HG03457 (cell line): Measurements from ENCODE around the gene SEM1.
A peak's percentile ranks its signal among the peaks of the same experiment; 100 is the strongest.
"Not testable (repeated sequence)": the region's sequence is repeated elsewhere in the genome, so short reads cannot be mapped to it uniquely, and the experiment has no call there.

Experiments
- ATAC-seq: cut with Tn5 transposase; IDR thresholded peaks from one replicate; pipeline ENCODE4 v1.9.1; 2021; ENCODE audit warnings: moderate number of reproducible peaks; ENCODE audit not compliant: unreplicated experiment

Gene SEM1

DNA sequence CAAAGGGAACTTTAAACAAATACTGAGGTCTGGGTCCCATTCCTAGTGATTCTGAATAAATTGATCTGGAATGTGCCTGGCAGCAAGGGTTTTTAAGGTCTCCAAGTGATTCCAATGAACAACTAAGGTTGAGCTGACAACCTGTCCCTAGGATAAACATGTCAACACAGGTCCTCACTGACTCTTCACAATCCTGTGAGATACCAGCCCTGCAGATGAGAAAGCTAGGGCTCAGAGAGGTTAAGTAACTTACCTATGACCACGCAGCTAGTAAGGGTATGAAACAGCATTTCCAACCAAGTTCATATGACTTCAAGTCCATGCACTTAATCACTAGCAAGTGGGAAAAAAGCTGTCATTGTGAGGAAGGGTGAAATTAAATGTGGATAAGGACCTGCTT, 44.0 kb downstream of the SEM1 start:
- ATAC-seq, result no peak

DNA sequence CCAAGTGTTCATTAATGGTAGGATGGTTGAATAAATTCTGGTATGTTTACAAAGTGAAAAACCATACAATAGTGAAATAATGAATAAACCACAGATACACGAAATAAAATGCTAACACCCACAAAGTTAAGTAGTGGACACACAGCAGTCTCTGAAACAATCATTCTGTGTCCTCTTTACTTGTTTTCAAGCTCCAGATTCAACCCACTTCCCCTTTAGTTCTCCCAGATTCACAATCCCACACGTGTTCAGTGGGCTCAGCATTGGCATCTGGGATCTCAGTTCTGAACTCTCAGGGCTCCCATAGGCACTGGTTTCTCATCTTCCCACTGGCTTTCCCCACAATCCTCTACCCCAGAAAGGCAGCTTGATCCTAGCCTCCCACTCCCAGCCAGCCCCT, 44.9 kb downstream of the SEM1 start:
- no peak for ATAC-seq

DNA sequence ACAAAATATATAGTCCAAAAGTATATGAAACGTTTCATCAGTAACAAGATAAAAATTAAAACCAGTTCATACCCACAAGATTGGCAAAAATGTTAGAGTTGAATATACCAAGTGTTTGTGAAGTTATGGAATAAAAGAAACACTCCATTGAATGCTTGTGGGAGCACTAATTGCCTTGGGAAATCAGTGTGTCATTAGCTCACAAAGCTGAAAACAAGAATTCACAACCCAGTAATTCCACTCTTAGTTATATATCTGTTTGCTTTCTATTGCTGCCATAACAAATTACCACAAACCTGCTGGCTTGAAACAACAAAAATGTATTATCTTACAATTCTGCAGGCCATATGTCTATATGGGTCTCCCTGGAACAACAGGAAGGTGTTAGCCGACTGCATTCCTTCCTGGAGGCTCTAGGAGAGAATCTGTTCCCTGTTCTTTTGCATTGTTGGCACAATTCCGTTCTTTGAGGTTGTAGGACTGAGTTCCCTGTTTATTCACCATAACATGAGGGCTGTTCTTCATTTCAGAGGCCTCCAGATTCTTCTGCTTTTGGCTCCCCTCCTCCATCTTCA, 45.7 kb downstream of the SEM1 start:
- no peak for ATAC-seq

DNA sequence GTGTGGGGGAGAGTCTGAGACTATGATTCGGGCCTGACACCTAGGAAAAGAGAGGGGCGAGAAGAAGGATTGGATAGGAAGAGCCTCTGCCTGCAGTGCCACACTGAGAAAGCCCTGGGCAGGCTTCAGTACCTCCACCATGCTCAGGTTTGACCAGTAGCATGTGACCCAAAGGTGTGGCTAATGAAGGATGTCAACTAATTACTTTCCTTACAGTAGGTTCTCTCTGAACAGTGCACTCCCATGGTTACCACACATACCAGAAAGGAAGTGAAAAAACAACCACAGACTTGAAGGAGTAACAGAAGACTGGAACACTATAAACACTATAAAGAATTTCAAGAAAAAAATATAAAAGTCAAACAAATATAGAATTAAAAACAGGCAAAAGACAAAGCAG, 46.2 kb downstream of the SEM1 start:
- ATAC-seq, result peak; percentile 93

DNA sequence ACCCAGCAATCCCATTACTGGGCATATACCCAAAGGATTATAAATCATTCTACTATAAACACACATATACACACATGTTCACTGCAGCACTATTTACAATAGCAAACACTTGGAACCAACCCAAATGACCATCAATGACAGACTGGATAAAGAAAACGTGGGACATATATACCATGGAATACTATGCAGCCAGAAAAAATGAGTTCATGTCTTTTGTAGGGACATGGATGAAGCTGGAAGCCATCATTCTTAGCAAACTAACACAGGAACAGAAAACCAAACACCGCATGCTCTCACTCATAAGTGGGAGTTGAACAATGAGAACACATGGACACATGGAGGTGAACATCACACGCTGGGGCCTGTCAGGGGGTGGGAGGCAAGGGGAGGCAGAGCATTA, 47.5 kb downstream of the SEM1 start:
- not testable (repeated sequence) for ATAC-seq

DNA sequence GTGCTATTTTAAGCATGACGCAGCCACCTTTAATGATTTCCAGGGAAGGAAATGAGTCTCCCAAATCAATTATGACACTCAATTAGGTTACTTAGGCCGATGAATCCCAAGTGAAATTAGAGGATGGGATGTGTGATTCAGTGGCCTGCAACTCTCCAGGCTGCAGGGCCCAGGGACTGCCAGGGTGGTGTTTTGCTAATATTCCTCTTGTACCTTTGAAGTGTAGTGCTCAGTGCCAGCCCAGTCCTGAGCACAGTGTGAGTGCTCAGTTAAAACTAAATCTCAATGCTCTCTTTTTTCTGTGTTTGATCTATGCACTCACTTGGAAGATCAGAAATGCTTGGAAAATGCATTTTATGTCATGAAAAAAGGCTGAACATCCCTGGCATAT, 51.6 kb downstream of the SEM1 start:
- ATAC-seq, result no peak

DNA sequence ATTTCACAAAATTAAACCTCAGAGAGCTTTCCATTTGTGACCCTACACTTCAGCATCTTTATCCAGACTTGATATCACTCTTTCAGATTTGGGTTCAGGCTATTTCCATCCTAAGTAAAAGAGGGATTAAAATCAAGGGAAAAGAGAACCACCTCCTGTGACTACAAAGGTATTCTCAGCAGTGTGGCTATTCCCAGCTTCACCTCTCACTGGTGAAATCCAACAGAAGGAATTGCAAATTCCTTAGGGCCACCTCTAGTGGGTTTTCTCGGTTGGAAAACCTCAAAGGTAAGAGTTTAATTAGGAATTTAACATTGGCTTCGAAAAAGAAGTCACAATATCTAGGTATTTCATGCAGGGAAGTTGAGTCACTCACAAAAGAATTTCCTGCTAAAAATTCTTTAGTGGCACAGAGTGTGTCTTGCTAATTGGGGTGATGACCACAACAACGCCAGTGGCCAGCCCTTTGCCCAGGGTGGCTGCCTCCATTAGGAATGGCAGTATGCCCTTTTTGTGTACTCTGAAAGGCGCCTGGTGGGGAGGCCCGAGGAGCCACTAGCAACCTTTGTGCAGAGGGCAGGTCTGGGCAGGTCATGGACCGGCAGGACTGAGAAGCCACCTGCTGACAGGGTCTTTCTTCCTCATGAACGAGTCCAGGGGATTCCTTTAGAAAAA, 52.2 kb downstream of the SEM1 start:
- no peak for ATAC-seq

DNA sequence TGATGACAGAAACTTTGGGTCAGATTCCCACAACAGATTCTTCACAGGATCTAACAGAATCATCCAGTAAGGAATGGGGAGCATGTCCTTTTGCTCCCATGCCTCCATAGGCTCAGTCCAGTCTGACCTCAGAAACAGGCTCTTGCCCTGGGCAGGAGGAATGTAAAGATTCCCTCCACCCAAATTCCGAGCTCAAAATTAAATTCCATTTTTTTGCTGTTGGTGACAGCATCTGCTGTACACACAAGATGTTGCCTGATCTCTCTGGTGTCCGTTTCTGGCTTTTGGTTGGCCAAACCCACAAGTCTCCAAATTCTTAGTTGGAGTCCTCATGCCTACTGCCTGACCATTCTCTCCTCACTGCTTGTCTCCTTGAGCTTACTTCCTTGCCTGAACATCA, 53.7 kb downstream of the SEM1 start:
- ATAC-seq, result no peak

DNA sequence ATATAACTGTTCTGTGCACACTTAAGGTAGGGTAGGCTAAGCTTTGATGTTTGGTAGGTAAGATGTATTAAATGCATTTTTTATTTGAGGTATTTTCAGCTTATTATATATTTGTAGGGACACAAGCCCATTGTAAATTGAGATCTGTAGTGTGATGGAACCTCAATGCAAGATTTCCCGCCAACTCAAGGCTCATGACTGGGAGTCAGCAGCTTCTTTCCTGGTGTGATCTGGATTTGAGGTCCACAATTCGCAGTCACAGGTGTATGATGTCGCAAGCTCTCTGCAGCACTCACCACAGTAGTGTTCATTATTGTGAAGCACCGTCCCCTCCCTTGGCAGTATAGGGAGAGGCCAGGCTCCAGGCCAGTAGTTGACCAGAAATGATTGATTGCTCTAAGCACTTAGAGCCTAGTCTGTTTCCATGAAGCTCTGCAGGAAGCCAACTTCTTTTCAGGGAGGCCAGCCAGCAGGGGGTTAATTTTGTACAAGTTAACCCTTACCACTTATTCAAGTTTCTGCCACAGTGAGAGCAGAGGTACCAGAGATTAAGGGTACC, 54.9 kb downstream of the SEM1 start:
- no peak for ATAC-seq

DNA sequence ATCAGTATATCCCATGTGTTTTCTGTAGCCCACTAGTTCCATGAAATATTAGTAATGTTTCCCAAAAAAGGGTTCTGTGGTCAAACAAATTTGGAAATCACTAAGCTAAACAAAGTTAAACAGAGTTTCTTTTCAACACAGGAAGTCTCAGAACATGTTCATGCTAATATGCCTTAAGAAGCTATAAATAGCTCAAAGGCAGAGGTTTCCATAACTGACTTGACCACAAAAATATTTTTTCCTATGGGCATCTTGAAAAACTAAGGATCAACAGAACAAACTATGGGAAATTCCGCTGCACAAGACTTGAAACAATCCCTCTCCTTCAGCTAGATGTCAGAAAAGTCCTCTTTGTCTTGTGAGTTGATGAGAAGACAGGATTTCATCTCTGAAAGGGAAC, 59.7 kb downstream of the SEM1 start:
- no peak for ATAC-seq

DNA sequence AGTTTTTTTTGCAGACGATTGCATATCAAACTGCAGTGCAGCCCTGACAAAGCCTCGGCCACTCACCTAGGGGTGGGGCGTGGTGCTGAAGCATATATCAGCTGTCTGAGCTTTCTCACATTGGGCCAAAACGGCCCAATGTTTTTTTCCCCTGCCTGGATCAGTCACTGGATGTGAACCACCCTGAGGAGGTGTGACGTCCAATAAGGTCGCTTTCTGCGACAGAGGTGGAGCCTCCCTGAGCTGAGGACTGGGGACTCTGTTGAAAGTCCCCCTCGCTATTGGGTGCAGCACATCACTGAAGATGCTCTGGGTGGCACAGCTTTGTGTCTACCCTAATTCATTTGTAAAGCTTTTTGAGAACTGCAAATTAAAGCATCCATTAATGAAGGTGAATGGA, 60.9 kb downstream of the SEM1 start:
- ATAC-seq, result no peak

DNA sequence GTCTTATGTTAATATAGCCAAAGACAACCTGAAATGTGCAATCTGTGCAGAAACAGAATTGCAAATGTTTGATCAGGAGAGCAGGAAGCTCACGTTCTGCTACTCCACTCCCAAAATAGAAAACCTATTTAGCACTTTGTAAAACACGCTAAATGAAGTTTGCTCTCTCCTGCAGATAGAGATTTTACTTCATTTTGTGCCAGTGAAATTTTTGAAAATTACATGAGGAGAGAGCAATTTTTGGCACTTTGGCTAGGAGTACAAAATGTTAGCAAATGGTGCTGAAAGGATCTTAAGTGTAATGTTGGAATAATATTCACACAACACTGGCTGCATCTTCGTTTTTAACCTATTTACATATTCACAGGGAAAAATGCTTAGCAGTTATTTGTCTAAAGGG, 61.9 kb downstream of the SEM1 start:
- ATAC-seq, result no peak

DNA sequence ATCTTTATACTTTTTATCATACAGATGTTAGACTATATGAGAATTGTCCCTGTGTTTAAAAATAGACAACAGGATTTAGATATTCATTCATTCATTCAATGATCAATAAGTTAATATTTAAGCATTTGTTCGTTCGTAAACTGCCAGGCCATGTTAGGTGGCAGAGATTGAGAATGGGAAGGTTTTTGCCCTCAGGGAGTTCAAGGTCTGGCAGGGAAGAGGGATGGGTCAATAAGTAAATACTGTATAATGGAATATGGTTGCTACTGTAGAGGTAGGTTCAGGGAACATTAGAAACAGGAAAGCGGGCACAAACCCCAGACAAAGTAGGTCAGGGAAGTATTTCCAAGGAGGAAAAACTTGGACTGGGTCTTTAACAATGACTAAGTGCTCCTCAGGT, 64.6 kb downstream of the SEM1 start:
- ATAC-seq, result no peak

DNA sequence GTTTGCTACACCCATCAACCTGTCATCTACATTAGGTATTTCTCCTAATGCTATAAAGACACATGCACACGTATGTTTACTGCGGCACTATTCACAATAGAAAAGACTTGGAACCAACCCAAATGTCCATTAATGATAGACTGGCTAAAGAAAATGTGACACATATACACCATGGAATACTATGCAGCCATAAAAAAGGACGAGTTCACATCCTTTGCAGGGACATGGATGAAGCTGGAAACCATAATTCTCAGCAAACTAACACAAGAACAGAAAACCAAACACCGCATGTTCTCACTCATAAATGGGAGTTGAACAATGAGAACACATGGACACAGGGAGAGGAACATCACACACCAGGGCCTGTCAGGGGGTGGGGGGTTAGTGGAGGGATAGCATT, 66.2 kb downstream of the SEM1 start:
- not testable (repeated sequence) for ATAC-seq

DNA sequence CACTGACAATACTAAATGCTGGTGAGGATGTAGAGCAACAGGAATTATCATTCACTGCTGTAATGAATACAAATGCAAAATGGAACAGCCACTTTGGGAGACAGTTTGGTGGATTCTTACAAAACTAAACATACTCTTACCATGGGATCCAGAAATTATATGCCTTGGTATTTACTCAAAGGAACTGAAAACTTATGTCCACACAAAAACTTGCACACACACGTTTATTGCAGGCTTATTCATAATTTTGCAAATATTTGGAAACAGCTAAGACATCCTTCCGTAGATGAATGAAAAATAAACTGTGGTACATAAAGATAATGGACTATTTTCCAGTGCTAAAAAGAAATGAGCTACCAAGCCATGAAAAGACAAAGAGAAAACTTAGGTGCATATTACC, 69.6 kb downstream of the SEM1 start:
- ATAC-seq, result no peak
